Activated B cell treated with CpG ODN at 0.5 μM for 24 hours (primary cell): ENCODE measurements around the gene WARS2. TPM values are rescaled to one million over a fixed set of nuclear protein-coding genes. Genes with fewer than 3 reads are reported as not detected.

Source experiments
- ATAC-seq: fragments of 200-7000 bp; cut with Tn5 transposase; one replicate; pipeline ENCODE4 v1.10.0; 2021; ENCODE audit warnings: low read depth, mild to moderate bottlenecking, moderate library complexity
- CTCF ChIA-PET: fragments of 350-600 bp; sonication (Branson Sonifier 250); formaldehyde crosslinking; loops from one replicate; lab custom pipeline; 2021; ENCODE audit warnings: antibody characterized with exemption; lab: Charles Lee
- POLR2A ChIA-PET: fragments of 350-600 bp; sonication (Branson Sonifier 250); formaldehyde crosslinking; loops from one replicate; lab custom pipeline; 2021; ENCODE audit warnings: antibody characterized with exemption; lab: Charles Lee
- DNase-seq: peaks from one replicate; pipeline ENCODE4 v3.0.0; 2022
- H3K27ac Mint-ChIP-seq: one replicate; pipeline ENCODE4 v1.8.0; 2020; ENCODE audit warnings: mixed read lengths
- H3K27me3 Mint-ChIP-seq: one replicate; pipeline ENCODE4 v1.8.0; 2021; ENCODE audit warnings: mixed read lengths
- H3K36me3 Mint-ChIP-seq: one replicate; pipeline ENCODE4 v1.8.0; 2021; ENCODE audit warnings: low read depth, mixed read lengths
- H3K4me1 Mint-ChIP-seq: one replicate; pipeline ENCODE4 v1.8.0; 2021; ENCODE audit warnings: mixed read lengths
- H3K4me3 Mint-ChIP-seq: one replicate; pipeline ENCODE4 v1.8.0; 2020; ENCODE audit warnings: mild to moderate bottlenecking, mixed read lengths
- H3K9me3 Mint-ChIP-seq: one replicate; pipeline ENCODE4 v1.8.0; 2020; ENCODE audit warnings: mixed read lengths
- intact Hi-C: fragments of 100-400 bp; cut with micrococcal nuclease; formaldehyde crosslinking; loops from one replicate; pipeline ENCODE4 v1.15.1; 2024
- total RNA-seq: library from RNA; stranded (reverse); gene quantifications from 2 replicates; pipeline ENCODE4 v1.2.3, GENCODE V29; 2022
- TF ChIP-seq, protein P1 (sequence below): fragments of 200-600 bp; IDR thresholded peaks from one replicate; pipeline ENCODE4 v1.8.0; 2022; ENCODE audit warnings: antibody characterized with exemption, mild to moderate bottlenecking

Gene WARS2
- total RNA-seq, 1 donor from 2014 or later: 15.1 TPM

DNA sequence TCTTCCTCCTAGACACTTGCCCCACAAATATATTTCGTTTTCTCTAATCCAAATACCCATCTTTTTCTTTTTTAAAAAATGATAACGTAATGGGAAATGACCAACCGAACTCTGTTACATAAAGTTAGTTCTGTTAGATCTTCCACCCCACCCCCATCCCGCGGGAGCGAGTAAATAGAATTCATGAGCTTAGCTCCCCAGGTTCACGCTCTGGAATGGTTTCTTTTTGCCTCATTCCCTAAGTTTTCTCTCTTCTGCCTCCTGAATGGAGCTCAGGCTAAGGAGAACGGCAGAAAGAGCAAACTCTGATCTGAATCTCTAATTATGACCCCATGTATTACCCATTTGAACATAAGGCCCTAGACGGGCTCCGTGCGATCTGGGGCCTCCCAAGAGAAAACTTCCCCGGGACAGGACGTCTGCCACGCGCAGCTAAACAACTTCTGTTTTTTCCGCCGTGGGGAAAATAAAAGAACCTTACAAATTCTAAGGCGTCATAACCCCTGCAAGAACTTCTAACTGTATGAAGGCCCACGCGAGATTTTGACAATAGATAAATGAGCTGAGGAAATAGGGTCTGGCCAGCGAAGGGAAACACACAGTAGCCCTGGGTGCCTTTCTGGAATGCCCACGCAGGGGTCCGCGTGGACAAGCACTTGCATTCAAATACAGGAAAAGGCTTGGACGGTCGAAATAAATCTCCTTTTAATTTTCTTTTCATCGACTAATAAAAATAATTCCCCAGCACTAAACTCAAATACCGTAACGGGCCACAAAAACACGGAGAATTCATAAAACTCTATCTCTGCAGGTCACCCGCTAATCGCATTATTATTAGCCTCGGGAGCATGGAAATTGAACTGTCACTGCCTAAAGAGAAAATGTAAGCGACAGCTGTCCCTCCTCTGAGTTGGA is 154.6 kb downstream of the WARS2 start:
- ChIA-PET CTCF (interaction anchor here (1.3 kb wide), 1 partner anchor 22 kb away, joined by 5 read pairs; no protein-coding TSS in a partner anchor), POLR2A (no interaction called here)
- no peak overlapping the region for H3K27ac Mint-ChIP-seq
- no peaks in the 10 kb centered on the region for H3K36me3 Mint-ChIP-seq
- peaks cover 33% of the 10 kb centered on the region for H3K4me1 Mint-ChIP-seq
- no peak for ATAC-seq
- peak overlapping the region; percentile 42 for H3K4me3 Mint-ChIP-seq
- DNase-seq: no peak
- H3K27me3 Mint-ChIP-seq: peaks cover 84% of the 10 kb centered on the region
- peaks cover 8% of the 10 kb centered on the region for H3K9me3 Mint-ChIP-seq
- intact Hi-C loops: no loop called here
- TF ChIP-seq, protein P1, sequence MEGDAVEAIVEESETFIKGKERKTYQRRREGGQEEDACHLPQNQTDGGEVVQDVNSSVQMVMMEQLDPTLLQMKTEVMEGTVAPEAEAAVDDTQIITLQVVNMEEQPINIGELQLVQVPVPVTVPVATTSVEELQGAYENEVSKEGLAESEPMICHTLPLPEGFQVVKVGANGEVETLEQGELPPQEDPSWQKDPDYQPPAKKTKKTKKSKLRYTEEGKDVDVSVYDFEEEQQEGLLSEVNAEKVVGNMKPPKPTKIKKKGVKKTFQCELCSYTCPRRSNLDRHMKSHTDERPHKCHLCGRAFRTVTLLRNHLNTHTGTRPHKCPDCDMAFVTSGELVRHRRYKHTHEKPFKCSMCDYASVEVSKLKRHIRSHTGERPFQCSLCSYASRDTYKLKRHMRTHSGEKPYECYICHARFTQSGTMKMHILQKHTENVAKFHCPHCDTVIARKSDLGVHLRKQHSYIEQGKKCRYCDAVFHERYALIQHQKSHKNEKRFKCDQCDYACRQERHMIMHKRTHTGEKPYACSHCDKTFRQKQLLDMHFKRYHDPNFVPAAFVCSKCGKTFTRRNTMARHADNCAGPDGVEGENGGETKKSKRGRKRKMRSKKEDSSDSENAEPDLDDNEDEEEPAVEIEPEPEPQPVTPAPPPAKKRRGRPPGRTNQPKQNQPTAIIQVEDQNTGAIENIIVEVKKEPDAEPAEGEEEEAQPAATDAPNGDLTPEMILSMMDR: no peak

DNA sequence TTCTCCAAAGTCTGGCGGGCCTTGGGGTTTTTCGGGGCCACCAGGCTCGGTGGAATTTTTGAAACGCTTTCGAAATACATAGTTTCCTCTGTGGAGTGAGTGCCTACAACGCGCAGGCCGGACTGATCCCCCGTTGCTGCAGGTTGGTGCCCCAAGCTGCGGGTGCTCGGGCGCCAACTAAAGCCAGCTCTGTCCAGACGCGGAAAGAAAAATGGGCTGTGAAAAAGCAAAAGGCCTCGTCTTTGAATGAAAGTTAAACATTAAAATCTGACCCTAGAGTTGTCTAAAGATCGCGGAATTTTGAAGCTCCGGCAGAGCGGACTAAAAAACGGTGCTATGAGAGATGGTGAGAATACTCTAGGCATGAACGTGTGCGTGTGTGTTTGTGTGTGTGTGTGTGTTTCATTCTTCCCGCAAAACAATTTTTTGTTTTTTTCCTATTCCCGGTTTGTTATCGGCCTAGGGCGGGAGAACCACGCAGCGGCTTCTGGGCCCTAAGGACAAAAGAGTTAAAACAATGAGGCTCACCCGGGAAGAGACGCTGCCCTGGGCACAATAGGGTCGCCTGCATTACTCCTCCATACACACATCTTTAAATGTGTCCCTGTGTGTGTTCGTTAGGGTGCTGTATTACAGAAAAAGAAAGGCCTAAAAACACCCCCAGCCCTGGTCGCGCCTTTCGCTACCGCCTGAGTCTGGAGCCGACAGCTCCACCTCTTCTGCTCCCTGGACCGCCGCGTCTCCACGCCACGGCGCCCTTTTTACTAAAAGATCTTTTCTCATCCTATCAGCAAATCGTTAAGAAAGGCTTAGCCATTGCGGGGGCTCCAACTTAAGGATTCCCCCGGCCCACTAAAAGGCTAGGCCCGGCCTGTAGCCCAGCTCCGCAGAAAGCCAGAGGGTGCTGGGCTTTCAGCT is 155.5 kb downstream of the WARS2 start:
- no peaks in the 10 kb centered on the region for H3K36me3 Mint-ChIP-seq
- CTCF ChIA-PET: no interaction called here
- peaks cover 83% of the 10 kb centered on the region for H3K27me3 Mint-ChIP-seq

DNA sequence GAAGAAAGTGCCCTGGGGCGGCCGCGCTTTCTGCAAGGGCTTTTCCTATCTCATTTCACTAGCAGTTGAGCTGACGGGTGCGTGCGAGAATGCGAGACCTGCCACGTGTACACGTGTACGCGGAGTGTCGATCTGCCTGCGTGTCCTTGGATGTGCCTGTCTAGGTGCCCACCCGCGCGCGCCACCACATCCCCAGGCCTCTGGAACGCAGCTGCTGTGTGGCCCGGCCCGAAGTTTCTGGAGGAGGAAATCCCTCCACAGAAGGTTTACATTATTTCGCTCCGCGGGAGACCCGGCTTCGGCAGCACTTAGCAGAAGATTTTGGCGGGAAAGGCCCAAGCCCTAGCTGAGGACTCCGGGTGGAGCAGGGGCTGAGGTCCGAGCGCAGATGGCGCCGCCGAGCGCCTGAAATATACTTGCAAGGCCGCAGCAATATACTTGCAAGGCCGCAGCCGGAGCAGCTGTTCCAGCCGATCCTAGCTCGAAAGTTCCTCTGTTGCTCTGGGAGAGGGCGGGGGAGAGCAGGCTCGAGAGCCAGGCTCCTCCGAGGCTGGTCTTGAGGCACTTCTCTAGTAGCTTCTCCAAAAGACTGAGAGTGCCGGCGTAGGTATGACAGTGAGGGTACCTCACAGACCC is 156.2 kb downstream of the WARS2 start:
- peaks cover 41% of the 10 kb centered on the region for H3K4me1 Mint-ChIP-seq
- peaks cover 8% of the 10 kb centered on the region for H3K9me3 Mint-ChIP-seq
- intact Hi-C loops: no loop called here
- no peaks in the 10 kb centered on the region for H3K36me3 Mint-ChIP-seq
- TF ChIP-seq, protein P1: no peak
- H3K27ac Mint-ChIP-seq: no peak overlapping the region
- DNase-seq (no peak), ATAC-seq (no peak)
- H3K4me3 Mint-ChIP-seq: no peak overlapping the region
- POLR2A ChIA-PET: no interaction called here
- CTCF ChIA-PET: no interaction called here
- peaks cover 80% of the 10 kb centered on the region for H3K27me3 Mint-ChIP-seq

More for the DNA sequence above, 155.5 kb downstream of the WARS2 start:
- DNase-seq (no peak), ATAC-seq (no peak)
- Mint-ChIP-seq H3K4me3 (peak overlapping the region; percentile 48), H3K27ac (no peak overlapping the region), H3K9me3 (peaks cover 8% of the 10 kb centered on the region), H3K4me1 (peaks cover 37% of the 10 kb centered on the region)
- POLR2A ChIA-PET: no interaction called here
- TF ChIP-seq, protein P1: no peak
- intact Hi-C loops: no loop called here

DNA sequence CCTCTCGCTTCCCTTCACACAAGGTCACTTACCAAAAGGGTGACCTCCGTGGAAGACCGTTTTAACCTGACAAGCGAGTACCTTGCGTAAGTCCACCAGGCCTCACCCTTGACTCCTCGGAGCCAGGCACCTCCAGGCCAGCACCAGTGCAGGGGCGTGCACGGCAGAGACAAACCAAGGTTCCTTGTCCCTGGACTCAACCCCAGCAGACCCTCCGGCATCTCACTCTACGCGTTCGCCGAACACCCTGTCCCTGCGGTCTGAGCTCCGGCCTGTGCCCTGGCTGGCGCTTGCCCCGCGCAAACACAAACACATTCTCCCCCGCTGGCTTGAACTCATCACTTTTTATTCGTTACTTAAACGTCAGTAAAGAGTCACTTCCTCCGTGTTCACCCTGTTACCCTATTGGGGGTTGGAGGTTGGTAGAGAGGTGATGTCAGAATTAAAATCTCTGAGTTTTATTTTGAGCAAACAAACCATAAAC is 156.9 kb downstream of the WARS2 start:
- DNase-seq (no peak), ATAC-seq (no peak)
- ChIA-PET POLR2A (no interaction called here), CTCF (no interaction called here)
- TF ChIP-seq, protein P1: no peak
- Mint-ChIP-seq H3K27ac (no peak overlapping the region), H3K36me3 (no peaks in the 10 kb centered on the region), H3K4me1 (peaks cover 42% of the 10 kb centered on the region), H3K9me3 (peaks cover 8% of the 10 kb centered on the region), H3K27me3 (peaks cover 80% of the 10 kb centered on the region), H3K4me3 (no peak overlapping the region)
- intact Hi-C loops: no loop called here
